RWPE1 (cell line): ENCODE results near the gene HOXC13.
A peak's percentile ranks its signal among the peaks of the same experiment; 100 is the strongest.

ENCODE experiments used
- CTCF ChIA-PET: fragments of 350-600 bp; sonication (Branson Sonifier 250); formaldehyde crosslinking; extraction: SDS; loops from one replicate; lab custom pipeline; 2021; lab: Yijun Ruan, JAX
- POLR2A ChIA-PET: fragments of 400-600 bp; formaldehyde crosslinking; extraction: SDS; loops from one replicate; lab custom pipeline; 2020; ENCODE audit warnings: antibody characterized with exemption; ENCODE audit not compliant: low non-redundant PET; lab: Yijun Ruan, JAX
- DNase-seq: peaks from one replicate; pipeline ENCODE4 v3.0.0; 2012; ENCODE audit warnings: low spot score
- H3K27ac ChIP-seq: fragments of 450-650 bp; 2 replicates; pipeline ENCODE4 v1.5.1; 2017
- TF ChIP-seq, protein P1 (sequence below): fragments of 450-650 bp; conservative IDR thresholded peaks from 2 replicates; pipeline ENCODE4 v1.5.1; 2017; ENCODE audit warnings: low read depth, mild to moderate bottlenecking

HOXC13 gene

DNA sequence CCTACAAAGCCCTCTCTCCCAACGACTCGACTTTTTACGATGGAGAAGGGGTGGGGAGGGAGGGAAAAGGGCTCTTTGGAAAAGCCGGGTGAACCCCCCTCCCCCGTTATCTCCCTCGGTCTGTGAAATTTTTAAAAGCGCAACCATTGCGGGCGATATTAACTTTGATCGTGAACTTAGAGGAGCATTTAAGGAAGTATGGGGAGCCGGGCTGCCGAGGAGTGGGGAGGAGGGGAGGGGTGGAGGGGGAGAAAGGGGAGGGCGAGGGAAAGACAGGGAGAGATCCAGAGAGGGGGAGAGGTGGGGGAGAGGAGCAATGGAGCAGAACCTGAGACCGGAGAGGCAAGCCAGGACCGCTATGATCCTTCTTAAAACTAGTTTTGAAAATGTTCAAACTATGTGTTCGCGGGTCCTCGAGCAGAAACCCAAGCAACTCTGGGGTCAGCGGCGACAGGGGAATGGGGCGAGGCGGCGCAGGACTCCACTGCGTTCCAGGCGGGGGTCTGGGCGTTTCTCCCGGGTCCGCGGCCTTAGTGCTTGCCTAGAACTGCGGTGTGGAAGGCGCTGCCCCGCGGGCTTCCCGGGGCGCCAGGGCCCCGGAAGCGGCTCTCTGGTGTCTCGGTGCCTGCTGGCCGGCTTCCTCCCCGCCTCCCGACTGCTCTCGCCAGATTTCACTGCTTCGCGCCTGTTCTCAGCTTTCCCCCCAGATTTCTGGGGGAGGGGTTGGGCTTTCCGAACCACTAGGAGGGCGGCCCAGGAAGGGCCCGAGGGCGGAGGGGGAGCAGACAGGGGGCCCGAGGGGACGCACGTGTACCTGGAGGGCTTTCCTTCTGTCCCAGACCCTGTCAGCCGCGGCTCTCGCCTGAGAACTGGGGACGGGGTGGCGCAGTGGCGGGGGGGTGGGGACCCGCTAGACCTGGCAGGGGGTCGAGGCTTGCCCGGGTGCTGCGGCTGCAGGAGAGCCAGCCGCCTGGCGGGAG lies 35.7 kb downstream of the HOXC13 start, which contains the start of gene HOTAIR:
Gene HOTAIR, minus strand, starts transcription at position 871 of the 980 bp plus-strand sequence.
- POLR2A ChIA-PET, result interaction anchor here (0.6 kb wide), 2 partner anchors 30 to 34 kb away, joined by 5 to 6 read pairs; no protein-coding TSS in a partner anchor
- CTCF ChIA-PET, result interaction anchor here (0.6 to 1.2 kb wide), 4 partner anchors 10 to 240 kb away, joined by 3 to 6 read pairs (median 4); partner anchors contain the start of gene HOXC10
- peak within 1 kb of the TSS; percentile 39 for H3K27ac ChIP-seq
- TF ChIP-seq, protein P1, sequence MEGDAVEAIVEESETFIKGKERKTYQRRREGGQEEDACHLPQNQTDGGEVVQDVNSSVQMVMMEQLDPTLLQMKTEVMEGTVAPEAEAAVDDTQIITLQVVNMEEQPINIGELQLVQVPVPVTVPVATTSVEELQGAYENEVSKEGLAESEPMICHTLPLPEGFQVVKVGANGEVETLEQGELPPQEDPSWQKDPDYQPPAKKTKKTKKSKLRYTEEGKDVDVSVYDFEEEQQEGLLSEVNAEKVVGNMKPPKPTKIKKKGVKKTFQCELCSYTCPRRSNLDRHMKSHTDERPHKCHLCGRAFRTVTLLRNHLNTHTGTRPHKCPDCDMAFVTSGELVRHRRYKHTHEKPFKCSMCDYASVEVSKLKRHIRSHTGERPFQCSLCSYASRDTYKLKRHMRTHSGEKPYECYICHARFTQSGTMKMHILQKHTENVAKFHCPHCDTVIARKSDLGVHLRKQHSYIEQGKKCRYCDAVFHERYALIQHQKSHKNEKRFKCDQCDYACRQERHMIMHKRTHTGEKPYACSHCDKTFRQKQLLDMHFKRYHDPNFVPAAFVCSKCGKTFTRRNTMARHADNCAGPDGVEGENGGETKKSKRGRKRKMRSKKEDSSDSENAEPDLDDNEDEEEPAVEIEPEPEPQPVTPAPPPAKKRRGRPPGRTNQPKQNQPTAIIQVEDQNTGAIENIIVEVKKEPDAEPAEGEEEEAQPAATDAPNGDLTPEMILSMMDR, result no peak
- peak; percentile 76 for DNase-seq

DNA sequence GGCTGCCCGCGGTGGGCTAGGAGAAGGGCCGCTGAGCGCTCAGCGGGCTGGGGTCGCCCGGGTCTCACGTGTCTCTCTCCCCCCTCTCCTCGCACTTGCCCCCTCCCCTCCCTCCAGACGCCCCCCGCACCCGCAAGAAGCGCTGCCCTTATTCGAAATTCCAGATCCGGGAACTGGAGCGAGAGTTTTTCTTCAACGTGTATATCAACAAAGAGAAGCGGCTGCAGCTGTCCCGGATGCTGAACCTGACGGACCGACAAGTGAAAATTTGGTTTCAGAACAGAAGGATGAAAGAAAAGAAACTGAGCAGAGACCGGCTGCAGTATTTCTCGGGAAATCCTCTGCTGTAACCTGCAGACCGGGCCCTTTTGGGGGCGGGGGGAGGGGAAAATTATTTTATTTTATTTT lies 36.4 kb downstream of the HOXC13 start:
- TF ChIP-seq, protein P1, result no peak
- peak overlapping the region; percentile 39 for H3K27ac ChIP-seq
- ChIA-PET POLR2A (no interaction called here), CTCF (interaction anchor here (0.6 to 1.2 kb wide), 2 partner anchors 10 to 214 kb away, joined by 3 to 6 read pairs; partner anchors contain the start of gene HOXC10)
- DNase-seq, result no peak

DNA sequence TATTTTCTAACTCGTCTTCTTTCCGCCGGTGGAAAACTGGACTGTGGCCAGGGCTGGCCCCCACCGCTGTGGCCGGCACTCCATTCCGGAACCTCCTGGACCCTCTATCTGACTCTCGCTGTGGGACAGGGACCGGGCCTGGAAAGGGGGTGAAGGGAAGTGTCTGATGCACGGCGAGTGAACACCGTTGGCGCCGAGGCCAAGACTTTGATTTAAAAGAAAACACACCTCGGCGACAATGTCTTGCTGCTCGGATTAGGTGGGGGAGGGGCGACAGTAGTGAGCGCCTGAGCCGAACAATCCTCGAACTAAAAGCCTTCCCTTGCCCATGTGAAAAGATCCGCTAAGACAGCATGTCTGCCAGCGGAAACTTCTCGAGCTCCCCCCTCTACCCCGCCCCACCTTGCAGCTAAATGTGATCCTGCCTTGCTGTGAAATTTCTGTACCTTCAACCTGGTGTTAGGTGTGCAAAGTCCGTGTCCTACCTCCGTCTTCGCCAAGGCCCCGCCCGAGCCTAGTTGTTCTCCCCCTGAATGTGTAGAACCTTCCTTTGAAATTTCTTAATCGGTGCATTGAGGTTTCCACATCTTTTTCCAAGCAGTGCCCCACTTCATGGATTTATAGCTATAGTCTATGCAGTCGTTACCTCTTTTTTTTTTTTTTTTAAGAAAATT lies 37.0 kb downstream of the HOXC13 start:
- ChIA-PET CTCF (interaction anchor here (0.6 to 1.2 kb wide), 3 partner anchors 9 to 226 kb away, joined by 3 to 6 read pairs (median 3); partner anchors contain the start of gene HOXC10), POLR2A (no interaction called here)
- no peak for DNase-seq
- TF ChIP-seq, protein P1, result no peak
- H3K27ac ChIP-seq, result 0 out of 2 replicates have a peak overlapping the region, but pooled peaks have one; percentile 39

DNA sequence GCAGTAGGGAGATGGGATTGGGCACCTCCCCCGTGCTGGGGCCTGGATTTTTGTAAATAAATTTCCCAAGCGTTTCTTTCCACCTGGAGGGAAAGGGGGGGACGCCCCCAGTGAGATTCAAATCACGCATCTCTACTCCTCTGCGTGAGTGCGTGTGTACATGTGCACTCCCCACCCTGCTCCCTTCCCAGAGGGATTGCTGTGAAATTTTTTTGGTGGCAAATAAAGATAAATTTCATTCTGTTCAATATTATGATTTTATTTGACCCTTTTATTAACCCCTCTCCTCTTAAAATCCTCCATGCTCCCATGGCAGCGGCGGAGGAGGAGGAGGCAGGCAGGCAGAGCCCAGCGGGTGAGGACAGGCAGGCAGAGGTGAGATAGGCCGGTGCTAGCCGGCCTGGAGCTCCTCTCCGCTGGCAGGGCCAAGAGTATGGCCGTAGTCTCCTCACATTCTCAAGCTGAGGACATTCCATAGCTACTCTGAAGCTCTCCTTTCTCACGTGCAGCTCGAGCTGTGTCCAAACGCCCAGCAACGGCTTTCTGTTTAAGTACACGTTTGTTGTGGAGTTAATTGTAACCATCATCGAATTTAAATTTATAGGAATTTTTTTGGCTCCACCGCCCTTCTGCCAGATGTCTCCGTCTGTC lies 37.7 kb downstream of the HOXC13 start:
- CTCF ChIA-PET, result interaction anchor here (1.0 kb wide), 1 partner anchor 225 kb away, joined by 3 read pairs; no protein-coding TSS in a partner anchor
- no peak for DNase-seq
- H3K27ac ChIP-seq, result no peak overlapping the region
- TF ChIP-seq, protein P1, result no peak
- POLR2A ChIA-PET, result interaction anchor here (0.7 kb wide), 1 partner anchor 24 kb away, joined by 4 read pairs; no protein-coding TSS in a partner anchor

DNA sequence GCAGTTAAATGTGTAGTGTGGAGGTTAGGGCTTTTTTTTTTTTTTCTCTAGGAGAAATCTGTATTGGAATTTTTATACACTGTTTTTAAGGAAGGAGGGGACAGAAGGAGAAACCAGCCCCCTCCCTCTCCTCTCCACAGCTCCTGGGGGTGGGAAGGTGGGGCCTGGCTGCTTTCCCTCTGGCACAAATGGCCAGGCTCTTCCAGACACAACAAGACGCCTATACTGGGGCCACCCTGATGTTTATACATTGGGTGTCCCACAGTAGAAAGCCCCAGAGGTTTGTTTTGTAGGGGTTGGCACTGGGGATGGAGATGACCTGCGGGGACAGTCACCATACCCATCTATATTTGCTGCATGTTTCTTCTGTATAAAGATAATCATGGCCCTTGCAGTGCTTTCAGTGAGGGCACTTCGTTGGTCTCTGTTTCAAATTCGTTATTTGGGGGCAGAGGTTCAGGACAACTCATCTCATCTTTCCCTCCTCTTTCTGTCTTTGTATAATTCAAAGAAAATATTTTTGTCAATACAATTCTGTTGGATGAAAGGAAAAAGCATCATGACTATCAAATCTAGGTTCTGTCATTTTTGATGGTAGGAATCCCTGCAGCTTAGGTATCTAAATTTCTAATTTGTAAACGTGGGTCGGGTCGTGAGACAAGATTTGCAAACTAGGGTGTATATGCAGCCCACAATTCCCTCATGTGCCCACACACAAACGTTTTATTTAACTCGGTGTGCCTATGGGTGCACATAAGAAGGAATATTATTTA lies 38.4 kb downstream of the HOXC13 start:
- DNase-seq, result no peak
- POLR2A ChIA-PET, result interaction anchor here (0.7 kb wide), 1 partner anchor 24 kb away, joined by 4 read pairs; no protein-coding TSS in a partner anchor
- no peak overlapping the region for H3K27ac ChIP-seq
- TF ChIP-seq, protein P1, result no peak
- CTCF ChIA-PET, result interaction anchor here (0.6 to 1.0 kb wide), 3 partner anchors 29 to 231 kb away, joined by 3 to 6 read pairs (median 4); no protein-coding TSS in a partner anchor
